ENCODE results near the gene MITF. TPM values are rescaled to one million over a fixed set of nuclear protein-coding genes. Genes with fewer than 3 reads are reported as not detected.
A peak's percentile ranks its signal among the peaks of the same experiment; 100 is the strongest.

Gene MITF
- total and polyA plus RNA-seq, 2 of the 4 experiments (the other 2 are of a cell fraction) = 6.5 to 16.7 TPM

DNA sequence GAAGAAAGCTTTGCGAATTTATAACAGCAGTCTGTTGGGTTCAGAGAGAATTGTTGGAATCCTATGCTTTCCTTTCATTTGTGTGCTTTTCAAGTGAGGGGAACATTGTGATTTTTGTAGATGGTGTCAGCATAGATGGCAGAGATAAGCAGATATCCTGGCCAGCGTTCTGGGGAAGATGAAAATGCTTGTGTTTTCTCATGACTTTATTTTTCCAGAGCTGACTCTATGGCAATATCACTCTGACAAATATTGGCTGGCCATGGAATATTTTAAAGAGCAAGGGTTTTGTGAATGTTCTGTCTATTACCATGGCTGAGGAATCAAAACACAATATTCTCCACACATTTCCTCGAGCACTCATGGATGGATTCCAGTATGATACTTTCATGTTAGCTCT, 108.8 kb downstream of the MITF start:
- no peak for TF ChIP-seq USF2 (IDR thresholded peaks at IDR 0.05; ENCODE audit: low read depth, low read length)
- TF ChIP-seq MAZ (IDR thresholded peaks at IDR 0.05; ENCODE audit: borderline replicate concordance, low read depth, low read length) = no peak
- TF ChIP-seq BHLHE40 (IDR thresholded peaks at IDR 0.05; ENCODE audit: low read depth, low read length) = no peak
- TF ChIP-seq MAFK (IDR thresholded peaks at IDR 0.05; ENCODE audit: low read depth, low read length) = no peak
- TF ChIP-seq, protein P1, sequence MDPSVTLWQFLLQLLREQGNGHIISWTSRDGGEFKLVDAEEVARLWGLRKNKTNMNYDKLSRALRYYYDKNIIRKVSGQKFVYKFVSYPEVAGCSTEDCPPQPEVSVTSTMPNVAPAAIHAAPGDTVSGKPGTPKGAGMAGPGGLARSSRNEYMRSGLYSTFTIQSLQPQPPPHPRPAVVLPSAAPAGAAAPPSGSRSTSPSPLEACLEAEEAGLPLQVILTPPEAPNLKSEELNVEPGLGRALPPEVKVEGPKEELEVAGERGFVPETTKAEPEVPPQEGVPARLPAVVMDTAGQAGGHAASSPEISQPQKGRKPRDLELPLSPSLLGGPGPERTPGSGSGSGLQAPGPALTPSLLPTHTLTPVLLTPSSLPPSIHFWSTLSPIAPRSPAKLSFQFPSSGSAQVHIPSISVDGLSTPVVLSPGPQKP (IDR thresholded peaks at IDR 0.05; ENCODE audit: borderline replicate concordance, low read depth, low read length) = no peak
- TF ChIP-seq RAD21 (IDR thresholded peaks at IDR 0.05; ENCODE audit: low read length) = no peak
- TF ChIP-seq RFX5 (IDR thresholded peaks at IDR 0.05; ENCODE audit: low read depth, low read length) = no peak
- TF ChIP-seq CHD1 (IDR thresholded peaks at IDR 0.05; ENCODE audit: low read depth, low read length) = no peak
- TF ChIP-seq POLR2A (IDR thresholded peaks at IDR 0.05; ENCODE audit: low read depth, low read length) = no peak
- no peak for TF ChIP-seq NFE2L2 (IDR thresholded peaks at IDR 0.05; ENCODE audit: low read depth, low read length)
- no peak for TF ChIP-seq FOS (IDR thresholded peaks at IDR 0.05; ENCODE audit: low read depth, low read length)
- no peak for TF ChIP-seq CEBPB (IDR thresholded peaks at IDR 0.05; ENCODE audit: low read depth, low read length)
- Histone ChIP-seq H3K79me1 (ENCODE audit: low read depth in 1 of 2, low read length in 2 of 2) (peaks cover 7 to 21% of the 10 kb centered on the region in 2 experiments; a peak in 3 of 4 replicates), H2AFZ (replicated peaks; ENCODE audit: low read length, poor library complexity) (no peak overlapping the region), H3K27ac (ENCODE audit: insufficient read depth, low read length) (no peak overlapping the region), H4K20me1 (ENCODE audit: insufficient read depth, low read length) (no peaks in the 10 kb centered on the region), H3K9me1 (ENCODE audit: insufficient read depth, low read length) (no peaks in the 10 kb centered on the region), H2BK20ac (ENCODE audit: low read depth, low read length) (no peak overlapping the region), H2BK5ac (ENCODE audit: low read depth, low read length, poor library complexity, severe bottlenecking) (no peak overlapping the region), H3K18ac (ENCODE audit: low read depth, low read length) (no peak overlapping the region), H3K9me3 (ENCODE audit: control insufficient read depth, insufficient read depth, low read length) (no peaks in the 10 kb centered on the region), H3K56ac (ENCODE audit: extremely low read depth, insufficient read depth, low read length) (no peak overlapping the region), H3K4me3 (ENCODE audit: insufficient read depth, low read depth, low read length) (no peak overlapping the region), H4K8ac (ENCODE audit: low read depth in 2 of 2, low read length in 2 of 2) (no peak overlapping the region), H3K36me3 (ENCODE audit: control insufficient read depth, insufficient read depth, low read length) (no peaks in the 10 kb centered on the region), H3K4me1 (ENCODE audit: control insufficient read depth, insufficient read depth, low read length) (no peaks in the 10 kb centered on the region; the same call in 1 of the 2 replicates), H3K4ac (ENCODE audit: low read depth, low read length) (no peak overlapping the region), H4K5ac (ENCODE audit: low read depth, low read length) (0 out of 2 replicates have a peak overlapping the region, but pooled peaks have one; percentile 25), H3K14ac (replicated peaks; ENCODE audit: low read depth, low read length) (no peak overlapping the region), H3K27me3 (ENCODE audit: control insufficient read depth, insufficient read depth, low read length) (no peaks in the 10 kb centered on the region), H2BK15ac (ENCODE audit: low read depth, low read length) (no peak overlapping the region), H2AK9ac (replicated peaks; ENCODE audit: low read depth, low read length, poor library complexity) (no peak overlapping the region), H3K23ac (ENCODE audit: low read depth, low read length) (no peak overlapping the region), H2AK5ac (ENCODE audit: low read depth, low read length) (no peak overlapping the region), H3K9ac (ENCODE audit: low read depth, low read length) (no peak overlapping the region), H4K91ac (ENCODE audit: insufficient read depth, low read depth, low read length) (no peak overlapping the region), H3K4me2 (ENCODE audit: low read depth, low read length) (no peak overlapping the region), H2BK120ac (ENCODE audit: low read depth, low read length) (no peak overlapping the region)
- no TSS peak for BruUV-seq (replicated peaks)
- ChIA-PET POLR2A (ENCODE audit: unreplicated experiment) (no interaction called here), CTCF (interaction anchor here (1.3 kb wide), 1 partner anchor 11 kb away, joined by 3 read pairs; no protein-coding TSS in a partner anchor)
- intact Hi-C loops (cut with micrococcal nuclease) (no loop called here), dilution Hi-C loops (cut with HindIII; ENCODE audit: low sequenced_read_pairs, unreplicated experiment) (no loop called here), in situ Hi-C loops (cut with MboI; ENCODE audit: low sequenced_read_pairs) (no loop called here)
- ATAC-seq (ENCODE audit: low read depth) (no peak), DNase-seq (no peak)
- WGBS, 2 experiments (ENCODE audit: extremely low coverage in 2 of 2, insufficient read length in 1 of 2) = no CpG with 5 or more reads among the region's 3 CpGs

All from IMR-90 (cell line).